Measurements from ENCODE around the gene MORC3. TPM values are rescaled to one million over a fixed set of nuclear protein-coding genes. Genes with fewer than 3 reads are reported as not detected.
A peak's percentile ranks its signal among the peaks of the same experiment; 100 is the strongest.

MORC3 gene
- total RNA-seq, 1 experiment from 2014 or later = 19.8 TPM

GRCh38 chr21:36330904-36331303 is 10.9 kb downstream of the MORC3 start:
- H3K79me2 ChIP-seq (ENCODE audit: insufficient read depth, low read length) = peaks cover 88% of the 10 kb centered on the region
- H4K20me1 ChIP-seq (ENCODE audit: insufficient read depth) = no peaks in the 10 kb centered on the region
- peak; percentile 67 for TF ChIP-seq RAD21 (IDR thresholded peaks at IDR 0.05; ENCODE audit: low read depth)
- TF ChIP-seq ZNF274 (IDR thresholded peaks at IDR 0.05; ENCODE audit: low read depth, low read length) = no peak
- peak; percentile 51 to 74 (median 71); a peak in 5 of 6 replicates for TF ChIP-seq CTCF (IDR thresholded peaks at IDR 0.05 in 2 of 3, conservative IDR thresholded peaks at IDR 0.05 in 1 of 3; ENCODE audit: borderline replicate concordance in 1 of 3, insufficient read depth in 1 of 3, low read depth in 2 of 3, low read length in 2 of 3)
- 0 out of 2 replicates have a peak, but pooled peaks have one; percentile 16 for TF ChIP-seq MAX (IDR thresholded peaks at IDR 0.05)
- no peak for TF ChIP-seq ZBTB33 (IDR thresholded peaks at IDR 0.05; ENCODE audit: extremely low read depth, insufficient replicate concordance, low read length)
- TF ChIP-seq SP1 (IDR thresholded peaks at IDR 0.05; ENCODE audit: low read depth) = no peak
- no peak for TF ChIP-seq ZFX (IDR thresholded peaks at IDR 0.05)
- ChIA-PET RAD21 (ENCODE audit: low non-redundant PET in 1 of 2, low total read pairs in 2 of 2, uncharacterized antibody in 2 of 2, unreplicated experiment in 2 of 2) (interaction anchor here (0.6 to 1.0 kb wide), 3 partner anchors 178 to 190 kb away, joined by 3 to 5 read pairs (median 4); no protein-coding TSS in a partner anchor), CTCF (interaction anchor here (1.0 to 2.4 kb wide), 4 partner anchors 11 to 180 kb away, joined by 3 to 7 read pairs (median 5); partner anchors contain the start of gene MORC3), POLR2A (no interaction called here)
- peaks cover 4 to 8% of the 10 kb centered on the region in 2 experiments; a peak in 2 of 4 replicates for H3K4me1 ChIP-seq (ENCODE audit: control insufficient read depth in 1 of 2, insufficient read depth in 2 of 2, low read length in 2 of 2)
- no peak overlapping the region for H3K4me3 ChIP-seq (replicated peaks in 1 of 2; ENCODE audit: low read depth in 1 of 2, low read length in 2 of 2)
- no peak overlapping the region for H2AFZ ChIP-seq (ENCODE audit: low read depth, low read length, poor library complexity, severe bottlenecking)
- 0 out of 4 replicates have a peak, but pooled peaks cover 0 to 3% of the 10 kb centered on the region in 2 experiments for H3K36me3 ChIP-seq (ENCODE audit: control insufficient read depth in 1 of 2, insufficient read depth in 2 of 2, low read length in 2 of 2)
- DNase-seq (ENCODE audit: low read depth, low spot score) = peak; percentile 27
- H3K4me2 ChIP-seq (ENCODE audit: low read length) = no peak overlapping the region
- H3K27me3 ChIP-seq (ENCODE audit: insufficient read depth, low read length) = no peaks in the 10 kb centered on the region
- ATAC-seq = peak; percentile 97
- H3K9me2 ChIP-seq (ENCODE audit: insufficient read depth) = no peaks in the 10 kb centered on the region
- intact Hi-C loops (cut with micrococcal nuclease) = loop anchor here (2.0 kb wide), 1 partner anchor 190 kb away; no protein-coding TSS in a partner anchor
- no TSS peak for BruUV-seq (replicated peaks)
- H3K9me3 ChIP-seq (ENCODE audit: control insufficient read depth in 1 of 2, insufficient read depth in 1 of 2, low read depth in 1 of 2, low read length in 2 of 2) = no peaks in the 10 kb centered on the region
- no peak overlapping the region for H3K9ac ChIP-seq (ENCODE audit: low read length)
- H3K27ac ChIP-seq (ENCODE audit: low read depth, low read length) = no peak overlapping the region

Data from HCT116 (cell line).